GM19238 (cell line): ENCODE results near the gene MAL.
"Not testable (repeated sequence)": the region's sequence is repeated elsewhere in the genome, so short reads cannot be mapped to it uniquely, and the experiment has no call there.

Experiments
- DNase-seq: peaks from one replicate; pipeline ENCODE4 v3.0.0; 2011; ENCODE audit warnings: low spot score; ENCODE audit not compliant: insufficient read length

The MAL gene

GRCh38 chr2:95032341-95032740, 6.8 kb downstream of the MAL start:
- no peak for DNase-seq

- no peak for DNase-seq
Observed at GRCh38 chr2:95032868-95033603, 7.5 kb downstream of the MAL start.

GRCh38 chr2:95034221-95034620, 8.7 kb downstream of the MAL start:
- no peak for DNase-seq

GRCh38 chr2:95034818-95035217, 9.3 kb downstream of the MAL start:
- no peak for DNase-seq

DNA sequence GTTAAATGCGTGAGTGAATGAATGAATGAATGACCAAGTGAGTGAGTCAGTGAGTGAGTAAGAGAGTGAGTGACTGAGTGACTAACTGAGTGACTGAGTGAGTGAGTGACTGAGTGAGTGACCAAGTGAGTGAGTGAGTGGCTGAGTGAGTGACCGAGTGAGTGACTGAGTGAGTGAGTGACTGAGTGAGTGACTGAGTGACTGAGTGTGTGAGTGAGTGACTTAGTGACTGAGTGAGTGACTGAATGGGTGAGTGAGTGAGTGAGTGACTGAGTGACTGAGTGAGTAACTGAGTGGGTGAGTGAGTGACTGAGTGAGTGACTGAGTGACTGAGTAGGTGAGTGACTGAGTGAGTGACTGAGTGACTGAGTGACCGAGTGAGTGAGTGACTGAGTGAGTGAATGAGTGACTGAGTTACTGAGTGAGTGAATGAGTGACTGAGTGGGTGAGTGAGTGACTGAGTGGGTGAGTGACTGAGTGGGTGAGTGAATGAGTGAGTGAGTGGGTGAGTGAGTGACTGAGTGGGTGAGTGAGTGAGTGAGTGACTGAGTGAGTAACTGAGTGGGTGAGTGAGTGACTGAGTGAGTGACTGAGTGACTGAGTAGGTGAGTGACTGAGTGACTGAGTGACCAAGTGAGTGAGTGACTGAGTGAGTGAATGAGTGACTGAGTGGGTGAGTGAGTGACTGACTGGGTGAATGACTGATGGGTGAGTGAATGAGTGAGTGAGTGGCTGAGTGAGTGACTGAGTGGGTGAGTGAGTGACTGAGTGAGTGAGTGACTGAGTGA, 11.3 kb downstream of the MAL start:
- no peak for DNase-seq

GRCh38 chr2:95037384-95037839, 11.9 kb downstream of the MAL start:
- no peak for DNase-seq

DNA sequence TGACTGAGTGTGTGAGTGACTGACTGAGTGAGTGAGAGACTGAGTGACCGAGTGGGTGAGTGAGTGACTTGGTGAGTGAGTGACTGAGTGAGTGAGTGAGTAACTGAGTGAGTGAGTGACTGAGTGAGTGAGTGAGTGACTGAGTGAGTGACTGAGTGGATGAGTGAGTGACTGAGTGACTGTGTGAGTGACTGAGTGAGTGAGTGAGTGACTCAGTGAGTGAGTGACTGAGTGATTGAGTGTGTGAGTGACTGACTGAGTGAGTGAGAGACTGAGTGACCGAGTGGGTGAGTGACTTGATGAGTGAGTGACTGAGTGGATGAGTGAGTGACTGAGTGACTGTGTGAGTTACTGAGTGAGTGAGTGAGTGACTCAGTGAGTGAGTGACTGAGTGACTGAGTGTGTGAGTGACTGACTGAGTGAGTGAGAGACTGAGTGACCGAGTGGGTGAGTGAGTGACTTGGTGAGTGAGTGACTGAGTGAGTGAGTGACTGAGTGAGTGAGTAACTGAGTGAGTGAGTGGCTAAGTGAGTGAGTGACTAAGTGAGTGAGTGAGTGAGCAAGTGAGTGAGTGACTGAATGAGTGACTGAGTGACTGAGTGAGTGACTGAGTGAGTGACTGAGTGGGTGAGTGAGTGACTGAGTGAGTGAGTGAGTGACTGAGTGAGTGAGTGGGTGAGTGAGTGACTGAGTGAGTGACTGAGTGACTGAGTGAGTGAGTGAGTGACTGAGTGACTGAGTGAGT, 12.5 kb downstream of the MAL start:
- not testable (repeated sequence) for DNase-seq

- no peak for DNase-seq
Observed at GRCh38 chr2:95038635-95039298, 13.3 kb downstream of the MAL start.

DNA sequence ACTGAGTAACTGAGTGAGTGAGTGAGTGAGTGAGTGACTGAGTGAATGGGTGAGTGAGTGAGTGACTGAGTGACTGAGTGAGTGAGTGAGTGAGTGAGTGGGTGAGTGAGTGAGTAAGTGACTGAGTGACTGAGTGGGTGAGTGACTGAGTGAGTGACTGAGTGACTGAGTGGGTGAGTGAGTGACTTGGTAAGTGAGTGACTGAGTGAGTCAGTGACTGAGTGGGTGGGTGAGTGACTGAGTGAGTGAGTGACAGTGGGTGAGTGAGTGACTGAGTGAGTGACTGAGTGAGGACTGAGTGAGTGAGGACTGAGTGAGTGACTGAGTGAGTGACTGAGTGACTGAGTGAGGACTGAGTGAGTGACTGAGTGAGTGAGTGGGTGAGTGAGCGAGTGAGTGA, 13.9 kb downstream of the MAL start:
- no peak for DNase-seq

GRCh38 chr2:95039978-95040377, 14.5 kb downstream of the MAL start:
- no peak for DNase-seq

- DNase-seq: no peak
Observed at GRCh38 chr2:95040426-95040825, 14.9 kb downstream of the MAL start.

GRCh38 chr2:95041060-95041823, 15.7 kb downstream of the MAL start:
- no peak for DNase-seq

GRCh38 chr2:95041824-95042442, 16.4 kb downstream of the MAL start:
- no peak for DNase-seq

DNA sequence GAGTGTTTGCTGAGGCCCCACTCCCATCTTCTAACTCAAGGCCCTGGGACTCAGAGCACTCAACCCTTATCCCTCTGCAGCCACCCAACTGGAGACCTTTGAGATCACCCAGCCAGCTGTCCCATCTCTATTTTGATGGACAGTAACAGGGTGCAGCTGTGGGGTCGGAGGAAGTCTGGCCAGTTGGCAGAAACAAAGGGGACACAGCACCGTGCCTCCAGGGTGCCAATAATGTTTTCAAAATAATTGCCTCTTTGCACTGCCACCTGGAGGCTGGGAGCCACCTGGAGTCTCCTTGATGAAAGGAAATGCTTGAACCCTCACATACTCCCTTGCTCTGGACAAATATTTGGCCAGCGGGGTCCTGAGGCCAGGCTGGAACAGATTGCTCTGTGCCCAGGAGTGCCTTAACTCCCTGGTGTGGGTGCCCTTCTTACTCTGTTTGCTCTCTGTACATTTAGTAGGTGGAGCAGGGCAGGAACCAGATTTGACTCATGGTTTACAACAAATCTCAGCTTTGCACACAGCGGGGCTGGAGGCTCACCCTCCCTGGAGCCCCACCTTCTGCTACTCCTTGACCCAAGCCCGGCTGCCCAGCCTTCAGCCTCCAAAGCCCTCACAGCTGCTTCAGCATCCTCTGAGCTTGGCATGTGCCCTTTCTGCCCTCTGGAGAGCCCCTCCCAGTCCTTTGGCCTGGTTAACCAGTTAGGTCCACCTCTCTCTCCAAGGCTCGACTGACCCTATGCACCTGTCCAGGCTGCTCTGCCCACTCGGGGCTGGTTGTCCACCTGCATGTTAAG, 17.2 kb downstream of the MAL start:
- DNase-seq: no peak

DNA sequence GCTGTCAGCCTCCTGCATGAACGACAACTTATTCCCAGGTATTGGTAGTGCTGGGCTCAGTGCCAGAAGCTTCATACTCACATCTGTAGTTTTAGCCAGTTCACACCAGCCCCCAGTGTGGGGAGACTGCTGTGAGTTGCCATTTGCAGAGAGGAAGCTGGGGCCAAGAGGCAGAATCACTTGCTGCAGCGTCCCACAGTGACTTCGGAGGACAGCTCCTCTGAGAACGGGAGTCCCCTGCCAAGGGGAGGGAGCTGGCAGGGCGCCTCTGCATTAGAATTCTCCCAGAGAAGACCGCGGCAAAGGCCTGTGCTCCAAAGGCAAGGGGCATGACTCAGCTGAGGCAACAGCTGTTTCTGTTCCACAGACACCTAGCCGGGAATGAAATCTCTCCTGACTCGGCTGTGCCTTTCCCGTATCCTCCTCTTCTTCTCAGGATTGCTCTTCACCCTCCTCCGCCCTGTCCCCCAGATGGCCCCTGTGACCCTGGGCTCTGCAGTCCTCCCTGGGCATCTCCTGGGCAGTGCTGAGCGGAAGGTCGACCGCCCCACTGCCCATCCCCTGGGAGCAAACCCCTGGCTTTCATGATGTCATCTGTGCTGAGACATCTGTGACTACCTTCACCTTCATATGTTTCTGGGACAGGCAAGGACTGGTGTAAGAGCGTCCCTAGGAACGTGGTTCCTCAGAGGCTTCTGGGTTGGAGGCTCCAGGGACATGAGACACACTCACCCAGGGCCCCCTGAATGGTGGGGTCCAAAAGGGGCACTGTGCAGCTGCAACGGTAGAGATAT, 18.0 kb downstream of the MAL start:
- DNase-seq: no peak

DNA sequence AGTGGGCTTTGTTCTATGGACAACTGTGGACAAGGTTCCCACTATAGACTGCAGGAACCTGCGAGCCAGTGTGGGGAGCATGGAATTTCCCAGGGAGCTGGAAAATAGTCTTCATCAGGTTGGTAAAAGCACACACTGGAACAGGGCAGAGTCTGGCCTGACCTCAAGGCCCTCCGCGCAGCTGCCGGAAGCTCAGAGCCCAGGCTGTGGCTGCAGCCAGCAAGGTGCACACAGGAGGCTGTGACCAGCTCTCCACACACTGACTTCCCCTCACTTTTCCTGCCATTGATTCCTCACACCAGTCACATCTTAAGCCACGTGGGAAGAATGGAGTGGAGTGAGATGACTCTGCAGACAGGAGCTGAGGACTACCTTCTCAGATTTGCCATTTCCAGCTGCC, 19.1 kb downstream of the MAL start:
- DNase-seq: no peak

DNA sequence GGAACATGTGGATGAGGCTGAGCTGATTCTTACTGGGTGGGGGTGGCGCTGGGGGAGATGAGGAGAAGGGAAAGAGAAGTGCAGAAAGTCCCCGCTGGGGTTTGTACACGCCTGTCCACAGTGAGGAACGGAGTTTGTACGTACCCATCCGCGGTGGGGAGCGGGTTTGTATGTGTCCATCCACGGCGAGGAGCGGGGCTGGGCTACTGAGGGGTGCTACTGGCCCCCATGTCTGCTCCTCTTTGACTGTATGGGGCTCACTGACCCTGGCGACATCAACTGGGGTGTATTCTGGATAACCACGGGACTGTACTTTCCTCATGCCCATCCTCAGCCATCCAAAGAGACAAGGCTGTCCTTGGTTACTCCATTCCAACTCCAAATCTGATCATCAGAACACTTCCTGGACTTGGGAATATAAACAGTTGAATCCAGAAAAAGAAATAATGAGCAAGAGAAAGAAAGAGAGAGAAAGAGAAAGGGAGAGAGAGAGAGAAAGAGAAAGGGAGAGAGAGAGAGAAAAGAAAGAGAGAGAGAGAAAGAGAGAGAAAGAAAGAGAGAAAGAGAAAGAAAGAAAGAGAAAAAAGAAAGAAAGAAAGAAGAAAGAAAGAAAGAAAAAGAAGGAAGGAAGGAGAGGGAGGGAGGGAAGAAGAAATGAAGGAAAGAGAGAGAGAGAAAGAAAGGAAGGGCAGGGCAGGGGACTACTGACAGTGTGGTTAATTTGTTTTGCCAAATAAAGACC, 21.0 kb downstream of the MAL start:
- no peak for DNase-seq
